Measurements from ENCODE around the gene WDPCP.
"Not testable (repeated sequence)": the region's sequence is repeated elsewhere in the genome, so short reads cannot be mapped to it uniquely, and the experiment has no call there.

The WDPCP gene

GRCh38 chr2:63344575-63345284, 243.5 kb downstream of the WDPCP start:
- no peak for DNase-seq

GRCh38 chr2:63343397-63344109, 244.7 kb downstream of the WDPCP start:
- no peak for DNase-seq

GRCh38 chr2:63340443-63340842, 247.8 kb downstream of the WDPCP start:
- no peak for DNase-seq

- DNase-seq, result no peak
Observed at GRCh38 chr2:63334910-63335309, 253.4 kb downstream of the WDPCP start.

GRCh38 chr2:63326473-63326872, 261.8 kb downstream of the WDPCP start:
- no peak for DNase-seq

- DNase-seq, result not testable (repeated sequence)
Observed at GRCh38 chr2:63323662-63324061, 264.6 kb downstream of the WDPCP start.

GRCh38 chr2:63321973-63322372, 266.3 kb downstream of the WDPCP start:
- DNase-seq, result not testable (repeated sequence)

- no peak for DNase-seq
Observed at GRCh38 chr2:63320669-63321068, 267.6 kb downstream of the WDPCP start.

- no peak for DNase-seq
Observed at GRCh38 chr2:63310614-63311013, 277.7 kb downstream of the WDPCP start.

- DNase-seq, result no peak
Observed at GRCh38 chr2:63301481-63301880, 286.8 kb downstream of the WDPCP start.

GRCh38 chr2:63300835-63301234, 287.4 kb downstream of the WDPCP start:
- DNase-seq, result no peak

GRCh38 chr2:63287956-63288355, 300.3 kb downstream of the WDPCP start:
- no peak for DNase-seq

- not testable (repeated sequence) for DNase-seq
Observed at GRCh38 chr2:63286520-63286919, 301.8 kb downstream of the WDPCP start.

GRCh38 chr2:63283273-63283672, 305.0 kb downstream of the WDPCP start:
- no peak for DNase-seq

GRCh38 chr2:63272560-63272959, 315.7 kb downstream of the WDPCP start:
- no peak for DNase-seq

- no peak for DNase-seq
Observed at GRCh38 chr2:63270717-63271116, 317.6 kb downstream of the WDPCP start.

- no peak for DNase-seq
Observed at GRCh38 chr2:63268946-63269345, 319.3 kb downstream of the WDPCP start.

- no peak for DNase-seq
Observed at GRCh38 chr2:63261137-63261621, 327.1 kb downstream of the WDPCP start.

- DNase-seq, result no peak
Observed at GRCh38 chr2:63257473-63257872, 330.8 kb downstream of the WDPCP start.

GRCh38 chr2:63249161-63249560, 339.1 kb downstream of the WDPCP start:
- no peak for DNase-seq

GRCh38 chr2:63242747-63243146, 345.5 kb downstream of the WDPCP start:
- DNase-seq, result no peak

GRCh38 chr2:63225964-63226686, 362.2 kb downstream of the WDPCP start:
- DNase-seq, result no peak

- DNase-seq, result no peak
Observed at GRCh38 chr2:63218800-63219526, 369.3 kb downstream of the WDPCP start.

Data from stimulated activated CD4-positive, alpha-beta T cell treated with anti-CD3 and anti-CD28 coated beads, Interleukin-4, amount 100 ng/mL, for 1 hour (primary cell).